NOMO-1 (cell line): Measurements from ENCODE around the gene DPEP1.

Source experiments
- DNase-seq, 2 experiments: peaks; one replicate each; lab custom pipeline; 2025; ENCODE audit not compliant: unreplicated experiment in 2 of 2; lab: John Stamatoyannopoulos, UW

Gene DPEP1

DNA sequence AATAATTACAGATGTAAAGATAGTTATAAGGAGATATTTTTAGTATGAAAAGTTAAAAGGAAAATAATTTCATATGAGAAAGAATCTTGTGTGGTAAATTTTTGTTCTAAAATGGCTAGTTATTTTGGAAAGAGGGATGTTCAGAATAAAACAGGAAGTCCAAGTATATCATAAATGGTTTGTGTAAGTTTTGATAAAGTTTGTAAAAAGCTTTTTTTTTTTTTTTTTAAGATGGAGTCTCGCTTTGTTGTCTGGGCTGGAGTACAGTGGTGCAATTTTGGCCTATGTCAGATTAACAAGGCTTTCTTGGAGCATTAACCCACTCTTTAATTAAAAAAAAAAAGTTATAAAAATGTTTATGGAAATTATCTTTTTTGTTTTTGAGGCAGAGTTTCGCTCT, 64.8 kb downstream of the DPEP1 start:
- DNase-seq, result no peak

DNA sequence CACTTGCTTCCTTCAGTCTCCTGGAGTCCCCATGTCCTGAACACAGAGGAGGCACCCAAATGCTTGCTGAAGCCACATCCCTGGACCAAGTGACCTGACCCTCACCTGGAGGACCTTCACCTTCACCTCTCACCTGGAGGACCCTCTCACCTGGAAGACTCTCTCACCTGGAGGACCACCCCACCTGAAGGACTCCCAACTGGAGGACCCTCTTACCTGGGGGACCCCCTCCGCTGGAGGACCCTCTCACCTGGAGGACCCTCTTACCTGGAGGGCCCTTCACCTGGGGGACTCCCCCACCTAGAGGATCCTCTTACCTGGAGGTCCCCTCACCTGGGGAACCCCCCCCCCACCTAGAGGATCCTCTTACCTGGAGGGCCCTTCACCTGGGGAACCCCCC, 72.5 kb downstream of the DPEP1 start:
- no peak for DNase-seq

DNA sequence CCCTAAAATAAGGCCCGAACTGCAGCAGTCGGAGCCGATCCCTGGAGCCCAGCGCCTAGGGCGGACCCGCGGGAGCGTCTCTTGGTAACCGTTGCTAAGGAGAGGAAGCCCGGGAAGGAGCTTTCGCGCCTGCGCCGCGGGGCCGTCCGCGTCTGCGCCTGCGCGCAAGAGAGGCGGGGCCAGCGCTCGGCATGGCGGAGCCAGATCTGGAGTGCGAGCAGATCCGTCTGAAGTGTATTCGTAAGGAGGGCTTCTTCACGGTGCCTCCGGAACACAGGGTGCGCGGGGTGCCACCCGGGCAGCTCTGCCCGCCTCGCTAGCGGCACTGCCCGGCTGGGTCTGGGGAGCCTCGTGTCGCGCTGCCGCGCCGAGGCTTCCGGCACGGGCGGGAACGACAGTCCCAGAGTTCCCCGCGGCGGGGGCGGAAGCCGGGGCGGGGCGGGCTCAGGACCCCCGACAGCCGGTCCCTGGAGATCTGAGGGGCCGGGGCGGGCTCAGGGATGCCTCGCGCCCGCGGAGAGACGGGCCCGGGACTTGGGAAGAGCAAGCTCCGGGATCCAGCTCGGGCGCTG, 73.2 kb downstream of the DPEP1 start, which contains the start of gene CDK10:
CDK10 (plus strand) TSS at position 170 of the 572 bp plus-strand sequence; CDS start at position 192, 22 bp downstream.
- peak; percentile 80 to 88 for DNase-seq

DNA sequence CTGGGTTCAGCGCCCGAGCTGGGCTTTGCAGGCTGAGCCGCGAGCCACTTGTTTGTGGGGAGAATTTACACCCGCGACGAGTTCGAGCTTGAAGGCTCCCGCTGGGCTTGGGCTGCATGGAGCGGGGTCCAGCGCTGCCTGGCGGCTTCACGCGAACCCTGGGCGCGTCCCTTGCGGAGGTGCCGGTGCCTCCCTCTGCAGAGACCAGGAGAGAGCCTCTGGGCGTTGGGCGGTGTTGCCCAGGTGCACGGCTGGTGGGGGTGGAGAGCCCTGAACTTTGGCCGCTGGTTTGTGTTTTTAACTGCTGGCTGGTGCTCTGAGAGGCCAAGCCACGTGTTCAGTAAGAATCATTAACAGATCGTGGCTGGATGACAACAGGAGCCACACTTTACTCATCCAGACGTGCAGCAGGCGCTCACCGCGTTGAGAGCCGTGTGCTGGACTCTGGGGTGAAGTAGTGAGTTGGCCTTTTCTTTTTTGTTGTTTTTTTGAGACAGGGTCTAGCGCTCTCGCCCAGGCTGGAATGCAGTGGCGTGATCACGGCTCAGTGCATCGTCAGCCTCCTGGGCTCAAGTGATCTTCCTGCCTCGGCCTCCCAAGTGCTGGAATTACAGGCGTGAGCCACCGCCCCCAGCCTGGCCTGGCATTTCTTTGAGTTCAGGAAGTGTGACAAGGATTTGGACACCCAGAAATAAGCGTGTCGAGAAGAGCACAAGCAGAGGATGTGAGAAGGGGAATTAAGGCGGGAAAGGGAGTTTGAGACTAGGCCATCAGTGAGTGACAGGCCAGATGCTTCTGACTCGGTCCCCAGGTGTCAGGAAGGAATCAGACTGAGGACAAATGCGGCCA, 73.9 kb downstream of the DPEP1 start:
- DNase-seq, result no peak
